Prostate gland (tissue), 2 donors: ENCODE data around the gene ZSWIM3. TPM values are rescaled to one million over a fixed set of nuclear protein-coding genes. Genes with fewer than 3 reads are reported as not detected.

Experiments used
- DNase-seq: peaks from one replicate; pipeline ENCODE4 v3.0.0-alpha.2; 2019; ENCODE audit warnings: low spot score
- H3K27ac ChIP-seq, 2 donors: fragments of 200-600 bp; sonication (generic); 2 replicates each; pipeline ENCODE4 v1.5.1; 2017 to 2019
- H3K27me3 ChIP-seq: fragments of 200-600 bp; sonication (generic); replicated peaks from 2 replicates; pipeline ENCODE4 v1.5.1; 2019; ENCODE audit not compliant: insufficient read depth
- H3K36me3 ChIP-seq, 2 donors: fragments of 200-600 bp; sonication (generic); 1 replicate in 1 of 2; 2 replicates in 1 of 2; pipeline versions ENCODE4 v1.5.1 to v1.8.1; 2017 to 2019
- H3K4me1 ChIP-seq: fragments of 200-600 bp; sonication (generic); replicated peaks from 2 replicates; pipeline ENCODE4 v1.5.1; 2019
- H3K4me3 ChIP-seq, 2 donors: fragments of 200-600 bp; sonication (generic); 2 replicates each; pipeline ENCODE4 v1.5.1; 2017 to 2019
- H3K9me3 ChIP-seq: fragments of 200-600 bp; sonication (generic); 2 replicates; pipeline ENCODE4 v1.5.1; 2017
- POLR2A ChIP-seq: fragments of 450-650 bp; IDR thresholded peaks from one replicate; pipeline ENCODE4 v1.6.1; 2016; ENCODE audit warnings: antibody characterized with exemption, mild to moderate bottlenecking
- POLR2AphosphoS5 ChIP-seq: sonication (generic); formaldehyde crosslinking; IDR thresholded peaks from one replicate; pipeline ENCODE4 v1.6.1; 2017; ENCODE audit warnings: antibody characterized with exemption
- WGBS: methylation state at CpG from one replicate; pipeline ENCODE4 v1.1.5; 2018; 5-methylcytosine and 5-hydroxymethylcytosine counted together
- intact Hi-C: fragments of 100-400 bp; cut with DNase I; formaldehyde crosslinking; loops from one replicate; pipeline ENCODE4 v1.14.2; 2022
- total RNA-seq, 2 donors: library from RNA; depleted of rRNA; stranded (reverse); fragments of >200 nt; gene quantifications; one replicate each; pipeline ENCODE4 v1.1.0, GENCODE V29; 2016
- TF ChIP-seq, protein P1 (sequence below), 4 experiments: fragments of 200-600 bp in 2 of 4; fragments of 450-650 bp in 2 of 4; sonication (generic) in 2 of 4; IDR thresholded peaks; 1 replicate in 3 of 4; 2 replicates in 1 of 4; pipeline ENCODE4 v1.5.1; 2016 to 2019; ENCODE audit warnings: antibody characterized with exemption in 4 of 4, mild to moderate bottlenecking in 2 of 4, moderate library complexity in 2 of 4

Gene ZSWIM3
- total RNA-seq, 2 donors from 2014 or later, result 4.3 to 11.9 TPM

- Histone ChIP-seq H3K9me3 (no peaks in the 10 kb centered on the region), H3K27me3 (no peaks in the 10 kb centered on the region), H3K36me3 (no peaks in the 10 kb centered on the region), H3K27ac (no peak overlapping the region), H3K4me3 (no peak overlapping the region), H3K4me1 (peaks cover 4% of the 10 kb centered on the region)
- intact Hi-C loops, result no loop called here
- TF ChIP-seq, protein P1, sequence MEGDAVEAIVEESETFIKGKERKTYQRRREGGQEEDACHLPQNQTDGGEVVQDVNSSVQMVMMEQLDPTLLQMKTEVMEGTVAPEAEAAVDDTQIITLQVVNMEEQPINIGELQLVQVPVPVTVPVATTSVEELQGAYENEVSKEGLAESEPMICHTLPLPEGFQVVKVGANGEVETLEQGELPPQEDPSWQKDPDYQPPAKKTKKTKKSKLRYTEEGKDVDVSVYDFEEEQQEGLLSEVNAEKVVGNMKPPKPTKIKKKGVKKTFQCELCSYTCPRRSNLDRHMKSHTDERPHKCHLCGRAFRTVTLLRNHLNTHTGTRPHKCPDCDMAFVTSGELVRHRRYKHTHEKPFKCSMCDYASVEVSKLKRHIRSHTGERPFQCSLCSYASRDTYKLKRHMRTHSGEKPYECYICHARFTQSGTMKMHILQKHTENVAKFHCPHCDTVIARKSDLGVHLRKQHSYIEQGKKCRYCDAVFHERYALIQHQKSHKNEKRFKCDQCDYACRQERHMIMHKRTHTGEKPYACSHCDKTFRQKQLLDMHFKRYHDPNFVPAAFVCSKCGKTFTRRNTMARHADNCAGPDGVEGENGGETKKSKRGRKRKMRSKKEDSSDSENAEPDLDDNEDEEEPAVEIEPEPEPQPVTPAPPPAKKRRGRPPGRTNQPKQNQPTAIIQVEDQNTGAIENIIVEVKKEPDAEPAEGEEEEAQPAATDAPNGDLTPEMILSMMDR (IDR thresholded peaks at IDR 0.05), result no peak
- TF ChIP-seq POLR2A (no peak), POLR2AphosphoS5 (no peak)
- no peak for DNase-seq
- WGBS, result 68% methylated on average over 7 of the region's 7 CpGs
These were observed 43.9 kb upstream of the ZSWIM3 start for GRCh38 chr20:45813489-45813888.

DNA sequence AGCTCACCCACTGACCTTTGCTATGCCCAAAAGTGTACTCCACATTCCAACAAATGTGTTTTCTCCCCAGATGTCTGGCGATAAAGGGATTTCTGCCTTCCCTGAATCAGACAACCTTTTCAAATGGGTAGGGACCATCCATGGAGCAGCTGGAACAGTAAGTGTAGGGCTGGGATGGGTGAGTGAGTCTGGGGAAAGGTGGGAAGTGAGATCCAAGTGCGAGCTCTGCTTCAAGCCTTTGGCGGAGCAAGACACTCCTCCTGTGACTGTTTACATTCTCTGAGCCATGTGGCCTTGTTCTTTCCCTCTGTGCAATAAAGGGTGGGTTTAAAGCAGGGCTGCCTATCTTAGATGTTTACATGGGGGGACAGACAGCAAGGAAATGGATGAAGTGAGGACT, 43.1 kb upstream of the ZSWIM3 start:
- H3K4me1 ChIP-seq, result peaks cover 4% of the 10 kb centered on the region
- TF ChIP-seq, protein P1 (IDR thresholded peaks at IDR 0.05), result no peak
- H3K9me3 ChIP-seq, result no peaks in the 10 kb centered on the region
- no peak for DNase-seq
- H3K36me3 ChIP-seq, result no peaks in the 10 kb centered on the region
- H3K27ac ChIP-seq, result no peak overlapping the region
- intact Hi-C loops, result no loop called here
- no peak overlapping the region for H3K4me3 ChIP-seq
- no peaks in the 10 kb centered on the region for H3K27me3 ChIP-seq
- WGBS, result 90% methylated on average over 3 of the region's 3 CpGs

- Histone ChIP-seq H3K27me3 (no peaks in the 10 kb centered on the region), H3K9me3 (no peaks in the 10 kb centered on the region), H3K27ac (no peak overlapping the region), H3K4me1 (peaks cover 4% of the 10 kb centered on the region), H3K36me3 (no peaks in the 10 kb centered on the region), H3K4me3 (no peak overlapping the region)
- 76% methylated on average over 3 of the region's 3 CpGs for WGBS
- intact Hi-C loops, result no loop called here
- DNase-seq, result no peak
- no peak for TF ChIP-seq POLR2AphosphoS5
- TF ChIP-seq, protein P1 (IDR thresholded peaks at IDR 0.05), result no peak
- no peak for TF ChIP-seq POLR2A
These were observed 40.5 kb upstream of the ZSWIM3 start for GRCh38 chr20:45816951-45817350.

DNA sequence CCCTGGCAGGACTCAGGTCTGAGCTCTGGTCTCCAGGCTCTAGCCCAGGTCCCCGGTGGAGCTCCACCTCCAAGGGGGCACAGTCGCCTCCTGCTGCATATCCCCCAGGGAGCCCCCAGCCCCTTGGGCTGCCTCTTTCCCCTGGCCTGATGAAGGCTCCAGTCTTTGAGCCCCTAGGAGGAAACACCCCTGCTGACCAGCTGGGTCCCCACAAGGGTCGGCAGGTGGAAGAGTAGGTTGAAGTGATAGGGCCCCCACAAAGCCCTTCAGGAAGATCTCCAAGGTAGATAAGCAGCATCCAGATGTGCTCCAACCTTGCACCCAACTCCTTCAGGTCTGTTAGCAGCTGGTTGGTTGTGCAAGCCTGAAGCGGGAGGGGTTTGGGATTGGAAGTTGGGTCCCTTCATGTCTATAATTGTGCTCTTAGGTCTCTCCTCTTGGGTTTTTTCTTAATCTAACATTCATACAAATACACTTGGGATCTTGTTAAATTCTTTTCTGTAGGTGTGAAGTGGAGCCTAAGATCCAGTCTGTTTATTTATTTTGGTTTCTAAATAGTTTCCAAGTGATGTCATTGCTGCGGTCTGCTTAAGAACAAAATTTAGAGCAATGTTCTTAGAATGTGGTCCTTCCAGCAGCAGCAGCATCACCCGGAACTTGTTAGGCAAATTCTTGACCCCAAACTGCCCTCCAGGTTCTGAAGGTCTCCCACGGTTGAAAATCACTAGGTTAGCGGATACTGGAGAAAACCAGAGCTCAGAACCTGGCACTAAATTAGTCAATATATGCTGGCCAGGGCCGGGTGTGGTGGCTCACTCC, 39.8 kb upstream of the ZSWIM3 start:
- WGBS, result 59% methylated on average over 7 of the region's 9 CpGs
- H3K27ac ChIP-seq, result no peak overlapping the region
- H3K27me3 ChIP-seq, result no peaks in the 10 kb centered on the region
- H3K4me1 ChIP-seq, result peaks cover 3% of the 10 kb centered on the region
- no peaks in the 10 kb centered on the region for H3K9me3 ChIP-seq
- no peak for DNase-seq
- intact Hi-C loops, result no loop called here
- H3K36me3 ChIP-seq, result no peaks in the 10 kb centered on the region
- TF ChIP-seq, protein P1 (IDR thresholded peaks at IDR 0.05), result no peak
- TF ChIP-seq POLR2AphosphoS5 (no peak), POLR2A (no peak)
- H3K4me3 ChIP-seq, result no peak overlapping the region

- no peak overlapping the region for H3K4me3 ChIP-seq
- H3K4me1 ChIP-seq, result no peaks in the 10 kb centered on the region
- no peak for DNase-seq
- H3K27me3 ChIP-seq, result no peaks in the 10 kb centered on the region
- H3K27ac ChIP-seq, result no peak overlapping the region
- no peaks in the 10 kb centered on the region for H3K36me3 ChIP-seq
- TF ChIP-seq POLR2AphosphoS5 (no peak), POLR2A (no peak)
- TF ChIP-seq, protein P1 (IDR thresholded peaks at IDR 0.05), result no peak
- H3K9me3 ChIP-seq, result no peaks in the 10 kb centered on the region
- WGBS, result 69% methylated on average over 3 of the region's 3 CpGs
- intact Hi-C loops, result no loop called here
These were observed 39.2 kb upstream of the ZSWIM3 start for GRCh38 chr20:45818239-45818638.
